ENCODE results near the gene VWA5B2. TPM values are rescaled to one million over a fixed set of nuclear protein-coding genes. Genes with fewer than 3 reads are reported as not detected.
A peak's percentile ranks its signal among the peaks of the same experiment; 100 is the strongest.

The VWA5B2 gene
- total and polyA plus RNA-seq, 2 experiments from 2014 or later: 0.66 TPM; not detected in 1

DNA sequence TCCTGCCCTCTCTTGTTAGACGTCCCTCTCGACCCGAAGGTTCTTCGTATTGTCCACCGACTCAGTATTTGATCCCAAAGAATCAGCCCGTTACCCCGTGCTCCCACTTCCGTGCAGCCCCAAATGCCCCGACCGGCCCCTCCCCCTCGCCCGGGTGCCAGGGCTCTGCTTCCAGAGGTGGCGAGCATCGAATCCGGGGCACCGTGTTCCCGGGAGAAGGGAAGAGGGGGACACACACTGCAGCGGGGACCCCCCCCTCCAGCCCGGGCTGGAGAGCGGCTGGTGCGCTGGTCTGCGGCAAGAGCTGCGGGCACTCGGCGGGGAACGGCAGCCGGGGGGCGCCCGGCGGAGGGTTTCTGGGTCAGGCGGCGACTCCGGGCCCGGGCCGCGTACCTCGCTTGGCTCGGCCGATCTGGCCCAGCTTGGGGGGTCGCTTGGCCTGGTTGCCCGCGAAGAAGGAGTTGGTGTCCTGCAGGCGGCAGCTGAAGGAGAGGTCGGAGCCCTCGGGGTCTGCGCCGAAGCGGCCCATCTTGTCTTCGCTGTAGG, 31.4 kb downstream of the VWA5B2 start:
- no peaks in the 10 kb centered on the region for H3K79me2 ChIP-seq (replicated peaks; ENCODE audit: insufficient read depth)
- ATAC-seq (peak; percentile 5), DNase-seq (ENCODE audit: low spot score) (peak; percentile 51)
- H3K27ac Mint-ChIP-seq: no peak overlapping the region
- H3K27ac ChIP-seq (ENCODE audit: low read depth): no peak overlapping the region
- no peaks in the 10 kb centered on the region for H3K9me2 ChIP-seq (ENCODE audit: insufficient read depth)
- H3K4me3 Mint-ChIP-seq: peak overlapping the region; percentile 86
- peaks cover 55% of the 10 kb centered on the region for H3K27me3 Mint-ChIP-seq (ENCODE audit: insufficient read depth, low read depth, poor library complexity)
- no peaks in the 10 kb centered on the region for H3K36me3 ChIP-seq (ENCODE audit: insufficient read depth)
- H3K4me1 Mint-ChIP-seq: peaks cover 14% of the 10 kb centered on the region
- peaks cover 19% of the 10 kb centered on the region for H4K20me1 ChIP-seq (replicated peaks; ENCODE audit: insufficient read depth)
- H3K9me3 Mint-ChIP-seq: no peaks in the 10 kb centered on the region; the same call in 1 of the 3 replicates
- H3K36me3 Mint-ChIP-seq (ENCODE audit: low read depth): peaks cover 8% of the 10 kb centered on the region; the same call in 1 of the 3 replicates
- H3K4me3 ChIP-seq: peak overlapping the region; percentile 76
- H3K4me2 ChIP-seq: peak overlapping the region; percentile 91
- peaks cover 3% of the 10 kb centered on the region; the same call in 1 of the 2 replicates for H3K4me1 ChIP-seq (ENCODE audit: insufficient read depth)
- peak overlapping the region; percentile 74 for H2AFZ ChIP-seq
- peaks cover 15% of the 10 kb centered on the region for H3F3A ChIP-seq (replicated peaks; ENCODE audit: low read depth)
- peak; percentile 14 for TF ChIP-seq EZH2 (IDR thresholded peaks at IDR 0.05; ENCODE audit: low read depth, unreplicated experiment)
- TF ChIP-seq, protein P1, sequence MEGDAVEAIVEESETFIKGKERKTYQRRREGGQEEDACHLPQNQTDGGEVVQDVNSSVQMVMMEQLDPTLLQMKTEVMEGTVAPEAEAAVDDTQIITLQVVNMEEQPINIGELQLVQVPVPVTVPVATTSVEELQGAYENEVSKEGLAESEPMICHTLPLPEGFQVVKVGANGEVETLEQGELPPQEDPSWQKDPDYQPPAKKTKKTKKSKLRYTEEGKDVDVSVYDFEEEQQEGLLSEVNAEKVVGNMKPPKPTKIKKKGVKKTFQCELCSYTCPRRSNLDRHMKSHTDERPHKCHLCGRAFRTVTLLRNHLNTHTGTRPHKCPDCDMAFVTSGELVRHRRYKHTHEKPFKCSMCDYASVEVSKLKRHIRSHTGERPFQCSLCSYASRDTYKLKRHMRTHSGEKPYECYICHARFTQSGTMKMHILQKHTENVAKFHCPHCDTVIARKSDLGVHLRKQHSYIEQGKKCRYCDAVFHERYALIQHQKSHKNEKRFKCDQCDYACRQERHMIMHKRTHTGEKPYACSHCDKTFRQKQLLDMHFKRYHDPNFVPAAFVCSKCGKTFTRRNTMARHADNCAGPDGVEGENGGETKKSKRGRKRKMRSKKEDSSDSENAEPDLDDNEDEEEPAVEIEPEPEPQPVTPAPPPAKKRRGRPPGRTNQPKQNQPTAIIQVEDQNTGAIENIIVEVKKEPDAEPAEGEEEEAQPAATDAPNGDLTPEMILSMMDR (conservative IDR thresholded peaks at IDR 0.05; ENCODE audit: low read depth in 2 of 2): no peak
- TF ChIP-seq, protein P2, sequence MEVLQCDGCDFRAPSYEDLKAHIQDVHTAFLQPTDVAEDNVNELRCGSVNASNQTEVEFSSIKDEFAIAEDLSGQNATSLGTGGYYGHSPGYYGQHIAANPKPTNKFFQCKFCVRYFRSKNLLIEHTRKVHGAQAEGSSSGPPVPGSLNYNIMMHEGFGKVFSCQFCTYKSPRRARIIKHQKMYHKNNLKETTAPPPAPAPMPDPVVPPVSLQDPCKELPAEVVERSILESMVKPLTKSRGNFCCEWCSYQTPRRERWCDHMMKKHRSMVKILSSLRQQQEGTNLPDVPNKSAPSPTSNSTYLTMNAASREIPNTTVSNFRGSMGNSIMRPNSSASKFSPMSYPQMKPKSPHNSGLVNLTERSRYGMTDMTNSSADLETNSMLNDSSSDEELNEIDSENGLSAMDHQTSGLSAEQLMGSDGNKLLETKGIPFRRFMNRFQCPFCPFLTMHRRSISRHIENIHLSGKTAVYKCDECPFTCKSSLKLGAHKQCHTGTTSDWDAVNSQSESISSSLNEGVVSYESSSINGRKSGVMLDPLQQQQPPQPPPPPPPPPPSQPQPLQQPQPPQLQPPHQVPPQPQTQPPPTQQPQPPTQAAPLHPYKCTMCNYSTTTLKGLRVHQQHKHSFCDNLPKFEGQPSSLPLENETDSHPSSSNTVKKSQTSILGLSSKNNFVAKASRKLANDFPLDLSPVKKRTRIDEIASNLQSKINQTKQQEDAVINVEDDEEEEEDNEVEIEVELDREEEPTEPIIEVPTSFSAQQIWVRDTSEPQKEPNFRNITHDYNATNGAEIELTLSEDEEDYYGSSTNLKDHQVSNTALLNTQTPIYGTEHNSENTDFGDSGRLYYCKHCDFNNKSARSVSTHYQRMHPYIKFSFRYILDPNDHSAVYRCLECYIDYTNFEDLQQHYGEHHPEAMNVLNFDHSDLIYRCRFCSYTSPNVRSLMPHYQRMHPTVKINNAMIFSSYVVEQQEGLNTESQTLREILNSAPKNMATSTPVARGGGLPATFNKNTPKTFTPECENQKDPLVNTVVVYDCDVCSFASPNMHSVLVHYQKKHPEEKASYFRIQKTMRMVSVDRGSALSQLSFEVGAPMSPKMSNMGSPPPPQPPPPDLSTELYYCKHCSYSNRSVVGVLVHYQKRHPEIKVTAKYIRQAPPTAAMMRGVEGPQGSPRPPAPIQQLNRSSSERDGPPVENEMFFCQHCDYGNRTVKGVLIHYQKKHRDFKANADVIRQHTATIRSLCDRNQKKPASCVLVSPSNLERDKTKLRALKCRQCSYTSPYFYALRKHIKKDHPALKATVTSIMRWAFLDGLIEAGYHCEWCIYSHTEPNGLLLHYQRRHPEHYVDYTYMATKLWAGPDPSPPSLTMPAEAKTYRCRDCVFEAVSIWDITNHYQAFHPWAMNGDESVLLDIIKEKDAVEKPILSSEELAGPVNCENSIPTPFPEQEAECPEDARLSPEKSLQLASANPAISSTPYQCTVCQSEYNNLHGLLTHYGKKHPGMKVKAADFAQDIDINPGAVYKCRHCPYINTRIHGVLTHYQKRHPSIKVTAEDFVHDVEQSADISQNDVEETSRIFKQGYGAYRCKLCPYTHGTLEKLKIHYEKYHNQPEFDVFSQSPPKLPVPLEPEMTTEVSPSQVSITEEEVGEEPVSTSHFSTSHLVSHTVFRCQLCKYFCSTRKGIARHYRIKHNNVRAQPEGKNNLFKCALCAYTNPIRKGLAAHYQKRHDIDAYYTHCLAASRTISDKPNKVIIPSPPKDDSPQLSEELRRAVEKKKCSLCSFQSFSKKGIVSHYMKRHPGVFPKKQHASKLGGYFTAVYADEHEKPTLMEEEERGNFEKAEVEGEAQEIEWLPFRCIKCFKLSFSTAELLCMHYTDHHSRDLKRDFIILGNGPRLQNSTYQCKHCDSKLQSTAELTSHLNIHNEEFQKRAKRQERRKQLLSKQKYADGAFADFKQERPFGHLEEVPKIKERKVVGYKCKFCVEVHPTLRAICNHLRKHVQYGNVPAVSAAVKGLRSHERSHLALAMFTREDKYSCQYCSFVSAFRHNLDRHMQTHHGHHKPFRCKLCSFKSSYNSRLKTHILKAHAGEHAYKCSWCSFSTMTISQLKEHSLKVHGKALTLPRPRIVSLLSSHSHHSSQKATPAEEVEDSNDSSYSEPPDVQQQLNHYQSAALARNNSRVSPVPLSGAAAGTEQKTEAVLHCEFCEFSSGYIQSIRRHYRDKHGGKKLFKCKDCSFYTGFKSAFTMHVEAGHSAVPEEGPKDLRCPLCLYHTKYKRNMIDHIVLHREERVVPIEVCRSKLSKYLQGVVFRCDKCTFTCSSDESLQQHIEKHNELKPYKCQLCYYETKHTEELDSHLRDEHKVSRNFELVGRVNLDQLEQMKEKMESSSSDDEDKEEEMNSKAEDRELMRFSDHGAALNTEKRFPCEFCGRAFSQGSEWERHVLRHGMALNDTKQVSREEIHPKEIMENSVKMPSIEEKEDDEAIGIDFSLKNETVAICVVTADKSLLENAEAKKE (CRISPR knock-in tag; IDR thresholded peaks at IDR 0.05): no peak
- TF ChIP-seq, protein P3, sequence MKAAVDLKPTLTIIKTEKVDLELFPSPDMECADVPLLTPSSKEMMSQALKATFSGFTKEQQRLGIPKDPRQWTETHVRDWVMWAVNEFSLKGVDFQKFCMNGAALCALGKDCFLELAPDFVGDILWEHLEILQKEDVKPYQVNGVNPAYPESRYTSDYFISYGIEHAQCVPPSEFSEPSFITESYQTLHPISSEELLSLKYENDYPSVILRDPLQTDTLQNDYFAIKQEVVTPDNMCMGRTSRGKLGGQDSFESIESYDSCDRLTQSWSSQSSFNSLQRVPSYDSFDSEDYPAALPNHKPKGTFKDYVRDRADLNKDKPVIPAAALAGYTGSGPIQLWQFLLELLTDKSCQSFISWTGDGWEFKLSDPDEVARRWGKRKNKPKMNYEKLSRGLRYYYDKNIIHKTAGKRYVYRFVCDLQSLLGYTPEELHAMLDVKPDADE (IDR thresholded peaks at IDR 0.05): no peak
- peaks cover 76% of the 10 kb centered on the region for H3K27me3 ChIP-seq (ENCODE audit: insufficient read depth)
